BJ (cell line): ENCODE results near the gene PDE4D. TPM values are rescaled to one million over a fixed set of nuclear protein-coding genes. Genes with fewer than 3 reads are reported as not detected.

ENCODE experiments used
- CTCF ChIA-PET: fragments of 350-600 bp; formaldehyde crosslinking; extraction: SDS; loops from one replicate; lab custom pipeline; 2021; ENCODE audit warnings: antibody characterized with exemption, inconsistent platforms; lab: Yijun Ruan, JAX
- POLR2A ChIA-PET: fragments of 300-600 bp; sonication (Branson Sonifier 250); formaldehyde crosslinking; extraction: SDS; loops from one replicate; lab custom pipeline; 2021; ENCODE audit warnings: antibody characterized with exemption; lab: Charles Lee
- DNase-seq: peaks from one replicate; pipeline ENCODE4 v3.0.0-alpha.2; 2011; ENCODE audit warnings: low read depth
- H3K27me3 ChIP-seq: 2 replicates; pipeline ENCODE4 v1.6.0; 2011; ENCODE audit warnings: low read length; ENCODE audit not compliant: control insufficient read depth, insufficient read depth
- H3K36me3 ChIP-seq: 2 replicates; pipeline ENCODE4 v1.5.1; 2011; ENCODE audit warnings: low read length; ENCODE audit not compliant: control insufficient read depth, insufficient read depth
- H3K4me3 ChIP-seq: 2 replicates; pipeline ENCODE4 v1.5.1; 2011; ENCODE audit warnings: low read depth, mild to moderate bottlenecking, control low read depth, low read length
- polyA plus RNA-seq: library from polyadenylated mRNA; depleted of rRNA; stranded (reverse); fragments of >200 nt; gene quantifications from 2 replicates; pipeline ENCODE4 v1.2.3, GENCODE V29; 2011
- TF ChIP-seq, protein P1 (sequence below): IDR thresholded peaks from 2 replicates; pipeline ENCODE4 v1.5.1; 2011; ENCODE audit warnings: low read depth, mild to moderate bottlenecking, control low read depth, inconsistent platforms, low read length, moderate library complexity; ENCODE audit not compliant: insufficient read depth

The PDE4D gene
- polyA plus RNA-seq, 1 experiment, result 2.8 TPM

DNA sequence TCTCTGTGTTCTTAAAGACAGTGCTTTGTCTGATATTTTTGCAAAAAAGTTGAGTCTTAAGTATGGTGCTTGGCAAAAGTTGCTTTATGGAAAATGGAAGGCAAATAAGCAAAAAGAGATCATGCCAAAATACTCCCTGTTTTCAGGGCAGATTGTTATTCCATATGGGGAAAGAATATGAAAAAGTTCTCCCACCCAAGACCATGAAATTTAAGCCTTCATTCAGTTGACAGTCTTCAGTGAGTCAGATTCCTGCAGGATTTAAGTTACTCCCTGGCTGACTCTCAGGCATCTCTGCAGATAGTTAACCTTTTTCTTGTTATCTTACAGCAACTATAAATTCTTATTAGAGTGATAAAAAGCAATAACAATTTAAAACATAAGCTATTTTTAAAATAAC is 601.6 kb downstream of the PDE4D start:
- no peak for DNase-seq
- ChIA-PET POLR2A (no interaction called here), CTCF (interaction anchor here (1.1 kb wide), 1 partner anchor 9 kb away, joined by 3 read pairs; no protein-coding TSS in a partner anchor)
- TF ChIP-seq, protein P1, sequence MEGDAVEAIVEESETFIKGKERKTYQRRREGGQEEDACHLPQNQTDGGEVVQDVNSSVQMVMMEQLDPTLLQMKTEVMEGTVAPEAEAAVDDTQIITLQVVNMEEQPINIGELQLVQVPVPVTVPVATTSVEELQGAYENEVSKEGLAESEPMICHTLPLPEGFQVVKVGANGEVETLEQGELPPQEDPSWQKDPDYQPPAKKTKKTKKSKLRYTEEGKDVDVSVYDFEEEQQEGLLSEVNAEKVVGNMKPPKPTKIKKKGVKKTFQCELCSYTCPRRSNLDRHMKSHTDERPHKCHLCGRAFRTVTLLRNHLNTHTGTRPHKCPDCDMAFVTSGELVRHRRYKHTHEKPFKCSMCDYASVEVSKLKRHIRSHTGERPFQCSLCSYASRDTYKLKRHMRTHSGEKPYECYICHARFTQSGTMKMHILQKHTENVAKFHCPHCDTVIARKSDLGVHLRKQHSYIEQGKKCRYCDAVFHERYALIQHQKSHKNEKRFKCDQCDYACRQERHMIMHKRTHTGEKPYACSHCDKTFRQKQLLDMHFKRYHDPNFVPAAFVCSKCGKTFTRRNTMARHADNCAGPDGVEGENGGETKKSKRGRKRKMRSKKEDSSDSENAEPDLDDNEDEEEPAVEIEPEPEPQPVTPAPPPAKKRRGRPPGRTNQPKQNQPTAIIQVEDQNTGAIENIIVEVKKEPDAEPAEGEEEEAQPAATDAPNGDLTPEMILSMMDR, result no peak
- no peaks in the 10 kb centered on the region for H3K27me3 ChIP-seq
- H3K4me3 ChIP-seq, result no peak overlapping the region
- no peaks in the 10 kb centered on the region for H3K36me3 ChIP-seq

GRCh38 chr5:59287884-59288283 is 605.6 kb downstream of the PDE4D start:
- Histone ChIP-seq H3K4me3 (no peak overlapping the region), H3K36me3 (no peaks in the 10 kb centered on the region), H3K27me3 (no peaks in the 10 kb centered on the region)
- TF ChIP-seq, protein P1, result no peak
- CTCF ChIA-PET, result no interaction called here
- POLR2A ChIA-PET, result no interaction called here
- no peak for DNase-seq

DNA sequence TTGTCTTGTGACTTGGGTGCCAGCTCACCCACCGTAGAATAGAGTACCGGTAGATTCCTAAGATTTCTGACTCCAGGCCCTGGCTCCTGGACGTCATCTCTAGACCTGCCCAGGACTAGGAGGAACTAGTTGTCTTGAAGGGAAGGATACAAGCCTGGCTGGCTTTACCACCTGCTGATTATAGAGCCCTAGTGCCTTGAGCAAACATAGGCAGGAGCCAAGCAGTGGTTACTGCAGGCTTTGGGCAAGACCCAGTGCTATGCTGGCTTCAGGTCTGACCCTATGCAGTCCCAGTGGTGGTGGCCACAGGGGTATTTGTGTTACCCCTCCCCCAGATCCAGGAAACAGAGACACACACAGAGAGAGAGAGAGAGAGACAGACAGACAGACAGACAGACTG is 606.2 kb downstream of the PDE4D start:
- no peak for DNase-seq
- ChIA-PET CTCF (no interaction called here), POLR2A (no interaction called here)
- H3K4me3 ChIP-seq, result no peak overlapping the region
- TF ChIP-seq, protein P1, result no peak
- no peaks in the 10 kb centered on the region for H3K36me3 ChIP-seq
- no peaks in the 10 kb centered on the region for H3K27me3 ChIP-seq

DNA sequence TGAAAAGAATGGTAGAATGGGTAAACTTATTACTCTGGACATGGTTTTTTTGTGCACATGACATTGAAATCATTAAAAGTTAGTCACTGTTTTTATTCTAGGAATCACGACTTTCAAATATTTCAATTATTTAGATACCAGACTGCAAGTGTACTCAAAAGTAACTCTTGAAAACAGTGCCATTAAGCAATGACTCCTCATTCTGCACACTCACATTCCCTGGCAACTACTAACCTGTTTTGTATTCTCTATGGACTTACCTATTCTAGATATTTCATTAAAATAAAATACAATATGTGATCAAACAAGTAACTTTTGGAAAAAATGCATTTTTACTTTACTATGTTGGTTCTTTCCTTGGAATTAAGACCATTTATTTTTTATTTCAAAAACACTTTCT is 607.0 kb downstream of the PDE4D start:
- CTCF ChIA-PET, result no interaction called here
- Histone ChIP-seq H3K27me3 (no peaks in the 10 kb centered on the region), H3K36me3 (no peaks in the 10 kb centered on the region), H3K4me3 (no peak overlapping the region)
- DNase-seq, result no peak
- TF ChIP-seq, protein P1, result no peak
- POLR2A ChIA-PET, result no interaction called here

DNA sequence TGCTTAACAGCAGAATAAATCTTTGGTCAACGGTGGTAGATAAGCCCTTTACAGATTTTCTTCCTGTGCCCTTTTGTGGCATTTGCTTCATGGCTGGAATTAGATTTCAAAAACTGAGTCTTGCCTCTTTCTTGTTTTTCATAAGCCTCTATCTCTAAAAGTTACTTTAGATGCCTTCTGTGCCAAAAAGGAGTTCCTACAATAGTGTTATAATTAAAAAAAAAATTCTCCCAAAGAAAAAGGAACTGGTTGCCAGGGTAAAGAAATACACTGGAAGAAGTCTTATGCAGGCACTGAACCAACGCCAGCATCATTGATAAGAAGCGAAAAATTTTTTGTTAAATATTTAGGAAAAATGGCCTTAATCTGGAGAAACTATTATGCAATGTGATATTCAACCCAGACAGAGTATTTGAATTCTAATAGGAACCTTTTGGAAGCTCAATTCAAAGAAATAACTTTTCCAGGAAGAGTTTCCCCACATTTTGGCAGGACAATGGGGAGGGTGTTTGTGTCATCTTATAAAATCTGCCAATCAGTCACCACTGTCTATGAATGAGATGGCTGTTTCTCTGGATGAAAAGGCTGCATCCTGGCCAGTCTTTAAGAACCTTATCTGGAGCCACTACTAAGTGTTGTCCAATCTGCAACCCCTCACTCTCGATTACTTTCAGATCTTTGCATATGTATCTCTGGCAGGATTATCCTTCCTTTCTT is 608.1 kb downstream of the PDE4D start:
- no peak for DNase-seq
- TF ChIP-seq, protein P1, result no peak
- POLR2A ChIA-PET, result no interaction called here
- Histone ChIP-seq H3K36me3 (no peaks in the 10 kb centered on the region), H3K27me3 (no peaks in the 10 kb centered on the region), H3K4me3 (no peak overlapping the region)
- CTCF ChIA-PET, result no interaction called here
